Measurements from ENCODE around the gene ZGPAT. TPM values are rescaled to one million over a fixed set of nuclear protein-coding genes. Genes with fewer than 3 reads are reported as not detected.

The ZGPAT gene
- total and polyA plus RNA-seq, 2 of the 13 experiments (the other 11 are each of a cell fraction or from before 2014, with no cell fraction given): 23.0 to 41.9 TPM

- TF ChIP-seq DMTF1 (CRISPR knock-in tag; IDR thresholded peaks at IDR 0.05): no peak
- TF ChIP-seq CEBPZ (IDR thresholded peaks at IDR 0.05; ENCODE audit: low read length): no peak
- TF ChIP-seq STAT6 (CRISPR knock-in tag; IDR thresholded peaks at IDR 0.05; ENCODE audit: borderline replicate concordance): 0 out of 2 replicates have a peak, but pooled peaks have one; percentile 64
- peak; percentile 54; the same call in 1 of the 2 replicates for TF ChIP-seq KDM2A (CRISPR knock-in tag; IDR thresholded peaks at IDR 0.05; ENCODE audit: borderline replicate concordance, low read depth)
- TF ChIP-seq ARHGAP35 (CRISPR knock-in tag; IDR thresholded peaks at IDR 0.05; ENCODE audit: borderline replicate concordance): no peak
- TF ChIP-seq ZNF83 (CRISPR knock-in tag; IDR thresholded peaks at IDR 0.05; ENCODE audit: borderline replicate concordance): no peak
- no peak for TF ChIP-seq ZNF432 (CRISPR knock-in tag; IDR thresholded peaks at IDR 0.05; ENCODE audit: borderline replicate concordance)
- 0 out of 2 replicates have a peak, but pooled peaks have one; percentile 46 for TF ChIP-seq IRF2 (CRISPR knock-in tag; IDR thresholded peaks at IDR 0.05)
- TF ChIP-seq TBL1XR1 (IDR thresholded peaks at IDR 0.05; ENCODE audit: borderline replicate concordance, low read length, partially characterized antibody): no peak
- no peak for TF ChIP-seq ZNF766 (CRISPR knock-in tag; IDR thresholded peaks at IDR 0.05; ENCODE audit: borderline replicate concordance)
- no peak for TF ChIP-seq HCFC1 (IDR thresholded peaks at IDR 0.05; ENCODE audit: low read depth, low read length)
- no peak for TF ChIP-seq ZNF530 (CRISPR knock-in tag; IDR thresholded peaks at IDR 0.05; ENCODE audit: low read depth)
- no peak for TF ChIP-seq ZNF775 (CRISPR knock-in tag; IDR thresholded peaks at IDR 0.05; ENCODE audit: borderline replicate concordance)
- TF ChIP-seq ZNF549 (CRISPR knock-in tag; IDR thresholded peaks at IDR 0.05): no peak
- TF ChIP-seq TARDBP (CRISPR knock-in tag; IDR thresholded peaks at IDR 0.05): no peak
- no peak for TF ChIP-seq ZNF275 (CRISPR knock-in tag; IDR thresholded peaks at IDR 0.05; ENCODE audit: borderline replicate concordance)
- TF ChIP-seq KDM5A (IDR thresholded peaks at IDR 0.05; ENCODE audit: borderline replicate concordance, low read length): no peak
These were observed 74.2 kb downstream of the ZGPAT start (continued) for GRCh38 chr20:63782051-63782471.
